Tongue (tissue), 2 donors: ENCODE results near the gene PRDM10. TPM values are rescaled to one million over a fixed set of nuclear protein-coding genes. Genes with fewer than 3 reads are reported as not detected.

ENCODE experiments used
- DNase-seq: peaks from one replicate; pipeline ENCODE4 v3.0.0-alpha.2; 2015
- total RNA-seq: library from RNA; depleted of rRNA; stranded (reverse); fragments of >200 nt; gene quantifications from one replicate; pipeline ENCODE4 v1.2.3, GENCODE V29; 2014

Gene PRDM10
- total RNA-seq, 1 donor from 2014 or later = 7.5 TPM

DNA sequence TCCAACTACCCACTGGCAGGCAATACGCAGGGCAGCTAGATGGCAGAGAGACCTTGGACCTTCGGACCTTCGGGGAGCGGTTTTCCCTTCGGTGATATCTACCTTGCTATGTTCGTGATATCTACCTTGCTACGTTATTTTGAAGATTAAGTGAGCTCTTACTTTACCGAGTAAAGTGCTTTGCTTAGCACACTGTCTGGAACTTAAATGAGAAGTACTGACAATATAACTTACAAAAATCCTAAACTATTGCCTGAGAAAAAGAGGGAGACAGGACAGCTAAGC, 1.0 kb upstream of the PRDM10 start:
- no peak for DNase-seq

DNA sequence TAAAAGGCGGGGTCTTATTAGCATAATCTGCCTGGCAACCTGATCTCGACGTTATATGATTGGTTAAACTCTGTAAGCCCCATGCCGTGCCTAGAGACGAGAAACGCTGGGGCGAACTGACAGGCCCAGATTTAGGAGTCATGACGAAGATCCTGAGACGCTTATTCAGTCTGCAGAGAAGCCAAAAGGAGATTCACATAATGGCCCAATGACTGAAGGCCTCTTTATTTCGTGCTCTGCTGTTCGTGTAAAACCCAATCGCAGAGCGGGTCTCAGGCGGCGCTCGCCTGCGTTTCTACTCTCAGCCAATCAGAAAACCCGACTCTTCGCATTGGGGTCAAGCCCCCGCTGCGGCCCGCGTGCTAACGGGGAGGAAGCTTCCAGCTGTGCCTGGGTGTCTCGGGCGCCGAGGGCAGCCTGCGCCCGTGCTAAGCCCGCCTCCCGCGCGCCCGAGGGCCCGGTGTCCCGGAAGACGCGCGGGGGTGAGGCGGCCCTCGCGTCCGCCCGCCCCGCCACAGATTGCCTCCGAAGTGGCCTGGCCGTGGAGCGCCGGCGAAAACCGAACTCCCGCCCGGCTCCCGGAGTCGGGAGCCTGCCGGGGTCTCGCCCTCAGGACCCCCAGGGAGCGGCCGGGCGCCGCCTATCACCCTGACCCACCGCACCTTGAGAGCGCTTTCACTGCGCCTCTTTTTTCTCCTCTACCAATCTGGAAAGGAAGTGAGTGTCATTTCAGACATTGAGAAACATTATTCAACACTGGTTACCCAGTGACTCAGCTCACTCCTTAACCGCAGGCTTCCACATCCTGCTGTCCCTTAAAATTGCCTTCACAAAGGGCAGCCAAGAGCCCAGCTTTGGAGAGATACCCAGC, 446 bp upstream of the PRDM10 start:
- DNase-seq = peak; percentile 99

DNA sequence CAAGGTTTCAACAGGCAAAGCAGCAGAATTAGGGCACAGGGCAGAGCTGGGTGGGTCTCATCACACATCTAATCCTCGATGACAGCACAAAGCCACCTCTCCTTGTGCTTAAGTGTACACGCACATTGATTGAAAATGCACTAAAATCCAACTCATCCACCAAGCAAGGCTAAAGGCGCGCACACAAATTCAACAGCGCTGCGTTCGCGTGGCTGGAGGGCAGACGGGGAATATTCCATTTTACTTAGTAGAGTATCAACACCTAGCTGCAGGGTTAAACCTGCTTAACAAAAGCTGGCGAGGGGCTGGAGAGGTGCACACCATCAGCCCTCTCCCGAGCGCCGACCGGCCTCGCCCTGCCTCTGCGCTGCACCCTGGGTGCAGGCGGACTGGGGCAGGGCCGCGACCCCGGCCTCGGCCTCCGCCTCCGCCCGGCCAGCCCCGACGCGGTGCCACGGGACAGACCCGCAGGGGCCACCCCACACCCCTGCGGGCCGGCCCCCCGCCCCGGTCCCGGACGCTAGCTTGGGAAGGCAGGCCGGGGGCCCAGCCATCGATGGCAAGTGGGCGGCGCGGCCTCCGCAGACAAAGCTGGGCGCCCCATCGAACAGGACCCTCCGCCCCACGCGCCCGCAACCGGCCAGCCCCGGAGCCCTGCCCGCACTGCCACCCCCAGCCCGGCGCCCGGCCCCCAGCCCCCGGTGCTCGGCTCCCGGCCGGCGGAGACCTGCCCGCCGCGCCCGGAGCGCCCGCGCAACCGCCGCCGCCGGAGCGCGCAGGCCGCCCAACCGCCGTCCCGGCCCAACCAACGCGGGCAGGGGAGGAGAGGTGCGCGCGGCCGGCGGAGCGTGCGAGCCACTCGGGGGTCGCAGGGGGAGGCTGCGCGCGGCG, 929 bp downstream of the PRDM10 start:
- DNase-seq = peak; percentile 72

DNA sequence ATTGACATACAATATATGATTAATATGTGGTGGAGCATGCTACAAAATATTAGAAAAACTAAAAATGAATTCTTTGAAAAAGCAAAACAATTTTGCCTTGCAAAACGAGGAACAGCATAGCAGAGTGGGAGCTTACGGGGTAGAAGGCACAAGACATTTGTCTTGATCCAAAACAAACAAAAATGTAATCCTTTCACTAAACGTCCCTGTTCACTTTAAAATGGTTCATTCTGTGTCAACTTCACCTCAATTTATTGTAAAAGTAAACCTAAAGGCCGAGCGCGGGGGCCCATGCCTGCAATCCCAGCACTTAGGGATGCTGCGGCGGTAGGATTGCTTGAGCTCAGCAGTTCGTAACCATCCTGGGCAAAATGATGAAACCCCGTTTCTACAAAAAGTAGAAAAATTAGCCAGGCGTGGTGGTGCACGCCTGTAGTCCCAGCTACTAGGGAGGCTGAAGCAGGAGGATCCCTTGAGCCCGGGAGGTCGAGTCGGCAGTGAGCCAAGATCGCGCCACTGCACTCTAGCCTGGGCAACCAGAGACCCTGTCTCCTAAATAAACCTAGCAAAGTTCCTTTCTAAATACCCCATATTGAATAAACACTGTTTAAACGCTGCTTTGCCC, 2.0 kb downstream of the PRDM10 start:
- peak; percentile 10 for DNase-seq

DNA sequence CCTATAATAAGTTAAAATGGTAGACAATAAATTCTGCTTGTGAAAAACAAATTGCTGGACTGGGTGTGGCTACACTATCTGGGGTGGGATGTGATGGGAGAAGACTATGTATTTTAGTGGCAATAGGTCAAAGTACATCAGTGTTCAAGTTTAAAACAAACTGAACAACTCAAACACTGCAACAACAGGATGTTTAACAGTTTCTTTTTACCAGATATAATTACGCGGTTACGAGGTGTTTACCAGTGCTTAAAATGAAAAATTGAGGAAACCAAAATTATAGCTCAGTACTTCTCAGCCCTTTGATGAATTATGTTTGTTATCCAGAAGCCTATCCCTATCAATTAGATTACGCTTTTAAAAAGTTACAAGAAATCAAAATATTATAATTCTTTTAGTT, 3.2 kb downstream of the PRDM10 start:
- no peak for DNase-seq

DNA sequence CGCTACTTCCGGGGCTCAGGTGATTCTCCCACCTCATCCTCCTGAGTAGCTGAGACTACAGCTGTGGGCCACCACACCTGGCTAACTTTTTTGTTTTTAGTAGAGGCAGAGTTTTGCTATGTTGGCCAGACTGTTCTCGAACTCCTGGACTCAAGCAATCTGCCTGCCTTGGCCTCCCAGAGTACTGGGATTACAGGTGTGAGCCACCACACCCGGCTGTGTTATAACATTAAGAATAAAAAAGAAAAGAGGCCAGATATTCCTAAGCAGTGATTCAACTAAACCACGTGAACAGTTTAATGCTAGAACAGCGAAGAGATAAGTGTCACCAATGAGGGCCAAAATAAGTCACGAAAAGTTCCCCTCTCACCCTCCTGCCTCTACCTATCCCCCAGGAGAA, 3.7 kb downstream of the PRDM10 start:
- DNase-seq = no peak

DNA sequence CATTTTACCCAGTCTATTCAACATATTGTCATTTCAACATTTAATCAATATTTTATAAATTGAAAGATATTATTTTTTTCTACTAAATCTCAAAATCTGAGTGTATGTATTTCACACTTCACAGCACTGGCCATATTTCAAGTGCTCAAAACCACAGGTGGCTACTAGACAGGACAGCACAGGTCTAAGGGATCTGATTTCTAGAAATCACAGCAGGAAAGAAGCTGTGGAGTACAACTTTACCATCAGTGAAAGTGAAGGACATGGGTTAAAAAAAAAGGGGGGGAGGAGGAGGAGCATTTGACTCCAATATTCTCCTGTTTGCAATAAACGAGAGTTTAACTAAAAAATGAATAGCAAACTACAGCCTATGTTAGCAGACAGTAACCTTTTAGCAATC, 4.5 kb downstream of the PRDM10 start:
- DNase-seq = no peak

DNA sequence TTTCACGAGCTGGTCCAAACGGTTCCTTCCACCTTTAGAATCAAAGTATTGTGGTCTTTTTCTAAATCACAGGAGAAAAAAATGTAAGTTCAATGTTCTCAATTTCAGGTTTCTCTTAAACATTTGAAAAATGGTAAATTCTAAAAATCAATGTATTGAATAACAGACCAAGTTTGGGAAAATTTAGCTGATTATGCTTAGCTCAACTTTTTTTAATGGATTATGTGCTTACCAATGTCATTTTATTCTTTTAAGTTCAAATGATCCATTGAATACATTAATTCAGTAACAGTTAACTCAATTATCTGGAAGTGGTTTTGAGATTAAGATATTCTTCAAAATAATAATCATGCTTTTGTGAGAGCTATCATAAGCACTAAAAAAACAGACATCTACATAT, 5.1 kb downstream of the PRDM10 start:
- no peak for DNase-seq

DNA sequence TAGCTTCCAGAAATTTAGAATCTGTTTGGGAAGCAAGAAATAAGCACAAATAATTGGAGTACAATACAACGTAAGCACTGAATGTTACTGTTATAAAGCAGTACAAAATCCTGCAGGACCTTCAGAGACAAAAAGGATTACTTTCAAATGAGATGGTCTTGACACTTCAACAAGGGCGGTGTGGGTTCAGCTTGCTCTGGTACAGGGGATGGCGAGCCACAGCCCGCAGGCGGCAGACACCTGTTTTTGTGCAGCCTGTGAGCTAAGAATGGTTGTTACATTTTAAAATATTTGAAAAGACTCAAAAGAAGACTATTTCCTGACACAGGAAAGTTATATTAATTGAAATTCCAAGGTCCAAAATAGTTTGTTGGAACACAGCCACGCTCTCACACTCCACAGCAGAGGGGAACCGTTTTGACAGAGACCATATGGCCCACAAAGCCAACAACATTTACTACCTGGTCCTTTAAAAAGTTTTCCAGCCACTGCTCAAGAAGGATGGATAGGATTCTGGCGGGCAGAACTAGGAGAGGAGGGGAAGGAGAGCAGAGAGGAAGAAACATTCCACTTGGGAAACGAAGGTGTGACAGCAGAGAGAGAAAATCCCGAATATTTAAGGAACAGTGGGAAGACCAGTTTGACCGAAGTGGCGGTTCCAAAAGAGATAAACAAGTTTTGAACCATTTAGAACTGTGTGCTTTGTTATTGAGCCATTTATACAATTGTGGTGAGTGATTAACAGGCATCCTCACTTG, 6.3 kb downstream of the PRDM10 start:
- DNase-seq = peak; percentile 66

DNA sequence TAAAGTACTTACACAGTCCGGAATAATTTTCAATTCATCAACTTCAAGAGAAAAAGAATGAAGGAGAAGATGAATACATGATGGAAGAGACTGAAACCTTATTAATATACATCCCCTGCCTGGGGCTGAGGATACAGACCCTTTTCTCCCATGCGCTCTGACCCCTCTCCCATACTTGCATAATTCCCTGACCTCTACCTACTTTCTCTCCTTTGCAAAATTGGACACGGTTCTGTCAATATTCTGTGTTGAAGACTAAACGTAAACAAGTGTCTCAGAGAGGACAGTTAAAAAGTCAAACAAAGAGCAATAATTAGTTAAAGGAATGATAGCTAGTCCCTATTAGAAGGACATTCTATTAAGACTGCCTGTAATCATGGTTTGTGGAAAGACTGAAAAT, 7.5 kb downstream of the PRDM10 start:
- no peak for DNase-seq

DNA sequence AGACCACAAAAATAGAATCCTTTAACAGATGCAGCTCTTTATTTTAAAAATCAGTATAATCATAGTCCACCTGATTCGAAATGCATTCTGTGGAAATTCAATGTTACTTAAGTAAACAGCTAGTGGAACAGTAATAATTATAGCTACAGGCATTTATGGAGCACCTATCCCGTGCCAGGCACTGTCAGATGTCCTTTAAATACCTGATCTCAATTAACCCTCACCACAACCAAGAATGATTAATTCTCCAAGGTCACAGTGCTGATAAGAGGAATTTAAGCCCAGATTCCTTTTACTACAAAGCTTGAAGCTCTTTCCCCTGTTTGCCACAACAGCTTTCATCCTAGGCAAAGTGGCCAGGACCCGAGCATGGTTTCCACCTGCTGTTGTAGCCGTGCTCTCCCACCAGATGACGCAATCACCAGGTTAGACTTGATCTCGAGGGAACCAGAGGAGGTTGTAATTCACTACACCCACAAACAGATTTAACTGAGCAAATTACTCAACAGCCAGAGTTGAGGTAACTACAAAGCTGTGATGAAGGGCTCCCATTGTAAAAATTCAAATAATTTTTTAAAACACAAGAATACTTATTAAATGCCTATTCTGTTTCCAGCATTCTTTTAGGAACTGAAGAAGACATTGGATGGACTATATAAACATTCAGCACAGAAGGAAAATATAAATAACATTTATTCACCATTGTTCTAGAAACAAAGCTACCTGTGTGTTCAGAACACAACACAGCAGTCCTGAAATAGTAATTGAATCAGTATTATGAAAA, 10.3 kb downstream of the PRDM10 start:
- DNase-seq = peak; percentile 18

DNA sequence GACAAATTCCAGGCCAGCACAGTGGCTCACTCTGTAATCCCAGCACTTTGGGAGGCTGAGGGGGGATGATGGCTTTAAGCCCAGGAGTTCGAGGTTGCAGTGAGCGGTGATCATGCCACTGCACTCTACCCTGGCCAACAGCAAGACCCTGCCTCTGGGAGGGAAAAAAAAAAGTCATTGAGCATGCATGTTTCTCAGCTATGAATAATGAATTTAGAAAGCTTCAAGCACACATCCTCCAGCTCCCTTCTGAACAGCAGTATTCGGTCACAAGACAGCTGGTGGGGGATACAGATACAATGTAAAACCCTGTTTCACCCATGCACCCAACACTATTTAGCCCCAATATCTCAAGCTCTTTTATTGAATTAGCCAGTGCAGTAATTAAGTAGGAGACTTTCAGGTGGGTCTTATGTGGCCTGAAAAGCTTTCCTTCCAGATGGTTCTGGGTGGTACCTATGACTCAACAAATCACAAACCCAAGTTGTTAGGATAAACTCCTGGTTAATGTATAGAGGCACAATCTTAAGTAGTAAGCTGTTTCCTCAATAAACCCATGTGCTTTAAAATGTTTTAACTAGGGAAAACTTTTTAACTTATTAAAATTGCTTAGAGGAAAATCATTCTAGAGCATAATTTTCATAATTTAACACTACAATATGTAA, 13.4 kb downstream of the PRDM10 start:
- peak; percentile 14 for DNase-seq

DNA sequence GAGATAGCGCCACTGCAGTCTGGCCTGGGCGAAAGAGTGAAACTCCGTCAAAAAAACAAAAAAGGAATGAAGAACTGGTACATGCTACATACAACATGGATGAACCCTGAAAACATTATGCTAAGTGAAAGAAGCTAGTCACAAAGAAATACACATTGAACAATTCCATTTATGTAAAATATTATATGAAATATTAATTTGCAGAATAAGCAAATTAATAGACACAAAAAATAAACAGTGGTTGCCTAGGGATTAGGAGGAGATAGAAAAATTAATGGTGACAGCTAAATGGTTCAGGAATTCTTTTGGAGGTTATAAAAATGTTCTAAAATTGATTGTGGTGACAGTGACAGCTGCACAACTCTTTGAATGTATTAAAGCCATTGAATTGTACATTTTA, 14.7 kb downstream of the PRDM10 start:
- no peak for DNase-seq

DNA sequence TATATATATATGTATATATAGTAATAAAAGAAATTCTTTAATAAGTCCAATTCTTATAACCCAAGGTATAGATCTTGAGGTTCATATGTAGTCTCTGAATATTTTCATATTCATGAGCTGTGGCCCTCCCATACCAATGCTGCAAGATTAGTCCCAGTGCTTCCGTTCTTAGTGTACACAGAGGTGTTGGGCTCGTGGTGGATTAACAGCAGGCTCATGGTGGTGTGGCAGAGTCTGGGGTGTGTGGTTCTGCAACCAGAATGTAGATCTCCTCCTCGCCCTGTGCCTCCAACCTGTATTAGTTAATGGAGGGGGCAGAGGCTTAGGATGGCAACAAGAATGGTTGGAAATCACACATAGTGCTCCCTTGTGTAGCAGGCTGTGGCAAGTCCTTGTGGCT, 16.8 kb downstream of the PRDM10 start:
- DNase-seq = no peak

DNA sequence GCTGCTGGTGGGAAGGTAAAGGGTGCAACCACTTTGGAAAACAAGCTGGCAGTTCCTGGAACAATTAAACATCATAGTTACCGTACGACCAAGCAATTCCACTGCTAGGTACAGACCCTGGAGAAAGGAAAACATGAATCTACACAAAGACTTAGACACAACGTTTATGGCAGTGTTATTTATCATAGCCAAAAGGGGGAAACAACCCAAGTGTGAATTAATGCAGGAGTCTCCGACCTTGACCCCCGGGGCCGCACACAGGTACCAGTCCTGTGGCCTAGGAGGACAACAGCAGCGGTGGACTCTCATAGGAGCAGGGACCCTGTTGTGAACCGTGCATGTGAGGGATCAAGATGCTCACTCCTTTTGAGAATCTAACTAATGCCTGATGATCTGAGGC, 22.5 kb downstream of the PRDM10 start:
- DNase-seq = no peak

DNA sequence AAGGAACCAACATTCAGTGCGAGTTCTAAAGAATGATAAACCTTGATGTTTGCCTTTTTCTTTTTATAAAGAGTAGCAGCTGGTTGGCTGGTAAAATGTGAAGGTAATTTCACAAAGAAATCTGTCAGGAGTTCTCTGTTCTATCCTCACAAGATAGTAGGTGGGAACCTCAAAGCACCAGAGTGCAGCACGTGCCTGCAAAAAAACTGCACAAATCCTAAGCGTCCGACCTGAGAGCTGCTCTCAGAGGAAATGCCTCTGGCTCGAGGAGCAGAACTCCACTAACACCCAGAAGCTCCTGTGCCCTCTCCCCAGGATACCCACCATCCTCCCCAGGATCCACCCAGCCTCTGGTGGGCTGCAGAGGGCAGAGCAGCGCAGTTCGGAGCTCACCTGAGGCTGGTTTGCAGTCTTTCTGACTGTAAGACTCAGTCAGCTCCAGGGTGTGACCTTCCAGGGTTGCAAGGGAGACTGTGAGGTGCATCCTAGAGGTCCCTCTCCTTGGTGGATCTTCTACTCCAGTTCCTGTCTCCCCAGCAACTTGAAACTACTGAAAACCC, 23.5 kb downstream of the PRDM10 start:
- DNase-seq = no peak

DNA sequence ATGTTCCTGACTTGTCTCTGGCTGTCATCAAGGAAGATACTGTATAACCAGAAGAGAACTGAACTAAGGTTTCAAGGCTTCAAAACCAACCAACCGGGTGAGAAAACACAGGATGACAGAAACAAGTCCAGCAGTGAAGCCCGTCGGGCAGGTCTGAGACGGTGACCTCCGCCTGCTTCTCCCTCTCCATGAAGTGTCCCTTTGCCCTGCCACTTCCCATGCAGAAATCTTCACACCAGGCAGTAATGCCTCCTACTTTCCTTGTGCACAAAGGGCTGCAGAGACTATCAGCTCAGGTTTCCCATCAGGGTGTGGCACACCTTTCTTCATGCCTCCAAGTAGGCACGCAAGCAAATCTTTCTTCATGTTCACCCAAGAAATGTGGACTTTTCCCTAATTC, 24.2 kb downstream of the PRDM10 start:
- DNase-seq = no peak

DNA sequence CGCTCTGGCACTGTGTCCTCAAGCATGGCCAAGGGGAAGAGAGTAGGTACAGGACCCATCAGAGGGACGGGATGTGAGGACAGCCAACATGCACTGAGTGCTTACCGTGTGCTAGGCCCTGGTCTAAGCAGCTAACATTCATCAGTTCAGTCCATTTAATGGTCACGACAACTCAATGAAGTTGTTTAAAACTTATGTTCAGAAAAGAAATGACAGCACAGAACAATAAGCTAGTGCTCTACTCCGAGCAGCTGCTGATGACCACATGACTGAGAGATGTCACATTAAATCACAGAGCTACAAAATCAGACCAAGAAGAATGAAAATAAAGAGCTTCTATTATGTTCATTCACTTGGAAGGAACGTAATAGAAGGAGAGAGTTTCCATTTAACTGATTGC, 26.3 kb downstream of the PRDM10 start:
- DNase-seq = no peak

DNA sequence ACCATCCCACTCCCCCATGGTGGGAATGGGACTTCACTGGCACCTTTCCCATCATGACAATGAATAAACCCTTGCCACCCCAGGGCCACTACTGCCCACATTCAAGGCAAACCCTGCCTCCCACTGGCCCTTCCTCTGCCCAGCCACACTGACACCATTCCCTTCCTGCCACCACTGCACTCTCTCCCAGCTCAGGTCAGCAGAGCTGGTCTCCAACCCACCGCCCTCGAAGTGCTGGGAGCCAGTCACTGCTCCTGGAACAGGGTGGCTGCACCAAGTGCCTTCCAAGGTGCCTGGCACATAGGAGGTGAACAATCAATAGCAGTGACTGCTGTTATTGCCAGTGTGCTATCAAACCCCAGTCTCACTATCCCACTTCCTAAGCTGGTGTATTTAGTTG, 27.1 kb downstream of the PRDM10 start:
- DNase-seq = no peak

DNA sequence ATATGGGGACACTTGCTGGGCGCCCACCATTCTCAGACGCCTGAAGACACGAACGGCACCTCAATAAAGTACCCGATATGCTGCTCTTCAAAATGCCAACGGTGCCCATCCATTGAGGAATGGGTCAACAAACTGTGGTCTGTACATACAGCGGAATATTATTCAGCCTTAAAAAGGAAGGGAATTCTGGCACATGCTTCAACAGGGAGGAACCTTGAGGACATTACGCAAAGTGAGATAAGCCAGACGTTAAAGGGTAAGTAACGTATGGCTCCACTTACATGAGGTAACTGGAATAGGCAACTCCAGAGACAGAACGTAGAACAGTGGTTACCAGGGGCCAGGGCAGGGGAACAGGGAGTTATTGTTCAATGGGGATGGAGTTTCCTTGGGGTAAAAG, 28.0 kb downstream of the PRDM10 start:
- DNase-seq = no peak

DNA sequence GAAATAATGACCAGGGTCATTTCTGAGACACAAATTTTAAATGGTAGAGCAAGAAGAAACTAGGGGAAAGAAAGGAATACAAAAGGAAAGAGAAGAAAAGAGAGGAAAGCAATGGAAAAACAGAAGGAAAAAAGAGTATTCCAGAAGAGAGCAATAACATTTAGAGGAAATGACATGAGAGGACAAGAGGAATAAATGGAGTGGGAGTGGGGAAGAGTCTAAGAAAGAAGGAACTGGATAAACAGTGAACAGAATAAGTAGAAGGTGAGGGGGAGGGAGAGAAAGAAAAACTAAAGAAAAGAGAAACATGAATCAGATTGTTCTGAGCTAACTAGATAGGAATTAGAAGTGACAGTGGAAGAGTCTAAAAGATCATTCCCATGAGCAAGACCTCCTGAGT, 28.4 kb downstream of the PRDM10 start:
- DNase-seq = no peak
